Measurements from ENCODE around the gene BCAR1.
"Not testable (repeated sequence)": the region's sequence is repeated elsewhere in the genome, so short reads cannot be mapped to it uniquely, and the experiment has no call there.

The BCAR1 gene

DNA sequence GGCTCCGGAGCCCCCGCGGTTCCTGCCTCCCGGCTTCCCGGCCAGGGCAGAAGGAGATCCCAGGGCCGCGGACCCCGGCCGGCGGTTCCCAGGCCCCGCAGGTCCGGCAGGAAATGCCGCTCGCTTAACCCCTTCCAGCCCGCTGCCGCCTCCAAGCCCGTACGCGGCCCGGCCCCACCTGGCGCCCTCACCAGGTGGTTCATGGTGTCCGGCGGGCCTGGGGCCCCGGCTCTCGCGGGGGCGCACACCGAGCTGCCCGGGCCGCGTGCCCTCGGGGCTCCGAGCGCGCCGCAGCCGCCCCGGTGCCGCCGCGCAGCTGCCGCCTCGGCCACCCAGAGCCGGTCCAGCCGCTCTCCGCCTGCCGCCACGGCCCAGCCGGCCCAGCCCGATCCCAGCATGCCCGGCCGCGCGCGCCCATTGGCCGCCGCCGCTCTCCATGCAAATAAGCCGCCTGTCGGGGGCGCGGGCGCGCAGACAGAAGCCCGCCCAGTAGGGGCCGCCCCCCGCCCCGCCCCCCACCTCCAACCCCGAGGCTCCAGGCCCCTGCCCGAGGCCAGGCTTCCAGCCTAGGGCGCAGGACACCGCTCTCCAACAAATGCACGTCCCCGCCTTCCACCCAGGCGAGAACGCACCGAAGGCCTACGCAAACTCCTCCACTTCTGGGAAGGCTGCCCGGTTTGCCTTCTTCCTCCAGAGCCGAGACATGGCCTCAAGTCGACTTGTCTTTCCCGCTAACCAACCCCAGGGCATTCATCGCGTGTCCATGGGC, at the start of gene BCAR1:
Gene BCAR1, minus strand, starts transcription at position 345 of the 769 bp plus-strand sequence. Its CDS starts 142 bp downstream, at position 203.
- DNase-seq (ENCODE audit: low read depth, low spot score): peak; percentile 68

DNA sequence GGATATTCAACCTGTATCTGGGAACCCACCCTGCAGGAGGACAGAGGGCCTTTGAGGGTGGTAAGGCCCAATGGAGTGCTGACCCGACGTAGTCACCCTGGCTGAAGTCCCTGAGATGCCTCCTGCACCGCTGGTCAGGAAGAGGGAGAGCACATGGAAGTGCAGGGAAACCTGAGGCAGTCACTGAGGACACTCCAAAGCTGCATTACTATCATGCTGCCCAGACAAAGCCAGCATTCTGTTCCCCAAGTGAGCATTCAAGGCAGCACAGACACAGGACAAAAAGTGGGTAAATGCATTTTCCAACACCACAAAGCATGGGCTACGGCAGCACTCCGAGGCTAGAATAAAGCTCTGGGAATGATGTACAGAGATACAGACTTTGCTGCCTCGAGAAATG, 46.8 kb upstream of the BCAR1 start:
- no peak for DNase-seq (ENCODE audit: low read depth, low spot score)

DNA sequence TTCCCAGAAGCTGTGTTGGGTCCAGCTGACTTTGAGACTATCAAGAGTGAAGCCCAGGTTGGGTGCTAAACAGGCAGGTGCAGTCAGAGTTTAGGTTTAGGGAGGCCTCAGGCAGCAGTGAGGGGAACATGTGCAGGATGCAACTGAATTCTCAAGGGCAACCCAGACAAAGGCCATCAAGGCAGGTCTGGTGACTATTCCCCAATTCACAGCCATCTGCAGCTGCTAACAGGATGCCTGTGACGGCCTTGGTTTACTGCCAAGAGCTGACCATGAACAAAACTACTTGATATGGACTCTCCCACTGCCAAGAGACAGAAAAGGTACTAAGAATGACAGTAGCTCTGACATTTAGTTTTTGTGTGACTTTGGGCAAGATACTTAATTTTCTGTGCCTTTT, 45.2 kb upstream of the BCAR1 start:
- DNase-seq (ENCODE audit: low read depth, low spot score): no peak

GRCh38 chr16:75294773-75295459, 43.5 kb upstream of the BCAR1 start:
- no peak for DNase-seq (ENCODE audit: low read depth, low spot score)

- DNase-seq (ENCODE audit: low read depth, low spot score): no peak
Measured at GRCh38 chr16:75293772-75294171, 42.3 kb upstream of the BCAR1 start.

GRCh38 chr16:75293173-75293572, 41.7 kb upstream of the BCAR1 start:
- no peak for DNase-seq (ENCODE audit: low read depth, low spot score)

GRCh38 chr16:75292691-75293090, 41.3 kb upstream of the BCAR1 start:
- DNase-seq (ENCODE audit: low read depth, low spot score): no peak

GRCh38 chr16:75289189-75289588, 37.8 kb upstream of the BCAR1 start:
- no peak for DNase-seq (ENCODE audit: low read depth, low spot score)

GRCh38 chr16:75288596-75289120, 37.2 kb upstream of the BCAR1 start:
- no peak for DNase-seq (ENCODE audit: low read depth, low spot score)

DNA sequence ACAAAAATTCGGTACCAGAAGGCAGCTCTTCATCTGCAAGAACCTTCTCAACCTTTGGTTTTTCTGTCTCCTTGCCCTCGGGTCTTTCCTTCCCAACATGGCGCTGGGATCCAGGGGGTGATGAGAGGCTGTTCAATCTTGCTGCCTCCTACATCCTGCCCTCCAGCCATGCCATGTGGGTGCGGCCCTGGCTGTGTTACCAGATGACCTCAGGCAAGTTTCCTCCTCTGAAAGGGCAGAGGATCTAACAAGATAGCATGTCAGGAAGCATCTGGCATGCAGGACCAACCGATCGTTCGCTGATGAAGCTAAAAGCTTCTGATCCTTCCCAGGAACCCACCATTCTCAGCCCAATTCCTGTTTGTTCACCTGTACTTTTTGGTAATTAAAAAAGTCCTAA, 36.8 kb upstream of the BCAR1 start:
- no peak for DNase-seq (ENCODE audit: low read depth, low spot score)

DNA sequence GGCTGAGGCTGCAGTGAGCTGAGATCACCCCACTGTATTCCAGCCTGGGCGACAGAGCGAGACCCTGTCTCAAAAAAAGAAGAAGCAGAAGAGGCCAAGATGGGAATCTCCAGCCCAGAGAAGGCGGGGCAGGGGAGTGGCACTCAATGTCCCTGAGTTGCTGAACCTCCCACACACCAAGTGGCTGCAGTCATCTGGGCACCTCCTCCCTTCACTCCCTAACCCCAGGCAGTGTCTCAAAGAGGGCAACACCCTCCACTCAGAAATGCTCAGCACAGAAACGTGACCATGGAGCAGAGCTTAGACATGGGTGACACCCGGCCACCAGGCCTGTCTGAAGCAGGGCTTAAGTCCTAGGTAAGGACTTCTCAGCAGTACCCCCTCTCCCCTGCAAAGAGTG, 36.3 kb upstream of the BCAR1 start:
- no peak for DNase-seq (ENCODE audit: low read depth, low spot score)

GRCh38 chr16:75286389-75286788, 35.0 kb upstream of the BCAR1 start:
- no peak for DNase-seq (ENCODE audit: low read depth, low spot score)

DNA sequence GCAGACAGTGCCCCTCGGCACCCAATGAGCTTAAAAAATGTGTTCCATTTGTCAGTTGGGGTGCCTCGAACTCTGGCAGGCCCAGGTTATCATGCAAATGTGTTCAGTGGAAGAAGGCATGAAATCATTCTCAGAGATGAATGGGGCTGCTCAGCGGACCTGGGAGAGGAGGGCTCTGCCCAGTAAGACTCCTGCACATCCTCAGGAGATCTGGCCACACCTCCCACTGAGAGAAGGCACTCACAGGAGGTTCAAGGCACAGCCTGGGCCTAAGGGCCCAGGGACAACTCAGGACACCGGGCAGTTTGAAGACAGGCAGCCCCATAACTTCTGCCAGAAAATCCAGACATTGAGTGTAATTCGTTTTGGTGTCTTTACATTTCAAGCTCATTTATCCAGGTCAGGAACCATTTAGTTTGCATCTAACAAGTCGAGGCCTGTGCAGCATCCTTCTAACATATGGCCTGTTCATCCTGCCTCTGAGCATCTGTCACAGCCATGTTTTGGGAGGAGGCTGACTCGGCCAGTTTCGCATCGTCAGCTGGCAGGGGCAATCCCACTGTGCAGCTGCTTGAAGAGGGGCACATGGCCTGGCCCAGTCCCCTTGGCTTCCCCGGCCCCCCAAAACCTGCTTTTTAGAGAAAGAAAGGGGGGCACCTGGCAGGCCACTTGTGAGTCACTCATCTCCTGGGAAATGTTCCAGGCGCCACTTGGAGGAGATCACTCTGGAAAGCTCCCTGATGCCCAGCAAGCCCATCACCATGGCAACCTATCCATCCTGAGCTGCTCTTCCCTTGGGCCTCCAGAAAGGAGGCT, 31.2 kb upstream of the BCAR1 start:
- no peak for DNase-seq (ENCODE audit: low read depth, low spot score)

- DNase-seq (ENCODE audit: low read depth, low spot score): no peak
Measured at GRCh38 chr16:75281826-75282225, 30.4 kb upstream of the BCAR1 start.

- DNase-seq (ENCODE audit: low read depth, low spot score): not testable (repeated sequence)
Measured at GRCh38 chr16:75281009-75281408, 29.6 kb upstream of the BCAR1 start.

DNA sequence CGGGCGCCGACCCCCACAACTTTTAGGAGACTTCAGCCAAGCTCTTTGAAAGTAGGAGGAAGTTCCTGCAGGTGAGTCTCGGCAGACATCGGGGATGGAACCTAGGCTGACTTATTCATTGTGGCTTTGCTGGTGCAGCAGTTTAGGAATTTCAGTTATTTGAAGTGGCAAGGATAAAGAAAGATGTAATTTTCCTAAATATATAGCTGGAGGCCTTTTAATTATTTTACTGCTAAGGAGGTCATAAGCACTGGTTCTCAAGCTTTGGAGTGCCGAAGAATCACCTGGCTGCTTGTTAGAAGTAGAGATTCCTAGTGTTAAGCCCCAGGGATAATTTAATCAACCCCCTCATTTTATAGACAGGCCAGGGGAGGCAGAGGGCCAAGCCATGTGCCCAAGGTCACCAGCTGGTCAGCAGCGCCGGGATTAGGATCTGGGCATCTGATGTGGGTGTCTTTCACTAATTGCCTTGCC, 28.9 kb upstream of the BCAR1 start:
- DNase-seq (ENCODE audit: low read depth, low spot score): no peak

GRCh38 chr16:75279305-75279704, 27.9 kb upstream of the BCAR1 start:
- DNase-seq (ENCODE audit: low read depth, low spot score): no peak

GRCh38 chr16:75273054-75273925, 21.9 kb upstream of the BCAR1 start:
- no peak for DNase-seq (ENCODE audit: low read depth, low spot score)

DNA sequence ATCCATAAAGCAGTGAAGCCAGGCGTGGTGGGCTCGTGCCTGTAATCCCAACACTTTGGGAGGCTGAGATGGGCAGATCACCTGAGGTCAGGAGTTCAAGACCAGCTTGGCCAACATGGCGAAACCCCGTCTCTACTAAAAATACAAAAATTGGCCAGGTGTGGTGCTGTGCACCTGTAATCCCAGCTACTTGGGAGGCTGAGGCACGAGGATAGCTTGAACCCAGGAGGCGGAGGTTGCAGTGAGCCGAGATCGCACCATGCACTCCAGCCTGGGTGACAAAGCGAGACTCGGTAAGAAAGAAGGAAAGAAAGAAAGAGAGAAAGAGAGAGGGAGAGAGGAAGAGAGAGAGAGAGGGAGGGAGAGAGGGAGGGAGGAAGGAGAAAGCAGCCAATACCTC, 21.2 kb upstream of the BCAR1 start:
- DNase-seq (ENCODE audit: low read depth, low spot score): not testable (repeated sequence)

- no peak for DNase-seq (ENCODE audit: low read depth, low spot score)
Measured at GRCh38 chr16:75272097-75272551, 20.7 kb upstream of the BCAR1 start.
